ENCODE results near the gene PPAT. TPM values are rescaled to one million over a fixed set of nuclear protein-coding genes. Genes with fewer than 3 reads are reported as not detected.
"Not testable (repeated sequence)": the region's sequence is repeated elsewhere in the genome, so short reads cannot be mapped to it uniquely, and the experiment has no call there.

PPAT gene
- polyA plus RNA-seq (2013, experiment 1 of 2; ENCODE audit: insufficient read length), result 10.8 TPM
- polyA plus RNA-seq (2013, experiment 2 of 2; ENCODE audit: insufficient read length), result 5.8 TPM

- DNase-seq, result peak; percentile 97
Measured at GRCh38 chr4:56435140-56435926, at the start of gene PPAT. Gene PPAT (minus strand): TSS chr4:56435615. CDS start chr4:56435477, 138 bp downstream.

GRCh38 chr4:56480691-56481090 is 45.3 kb upstream of the PPAT start:
- no peak for DNase-seq

GRCh38 chr4:56477192-56477702 is 41.8 kb upstream of the PPAT start:
- no peak for DNase-seq

DNA sequence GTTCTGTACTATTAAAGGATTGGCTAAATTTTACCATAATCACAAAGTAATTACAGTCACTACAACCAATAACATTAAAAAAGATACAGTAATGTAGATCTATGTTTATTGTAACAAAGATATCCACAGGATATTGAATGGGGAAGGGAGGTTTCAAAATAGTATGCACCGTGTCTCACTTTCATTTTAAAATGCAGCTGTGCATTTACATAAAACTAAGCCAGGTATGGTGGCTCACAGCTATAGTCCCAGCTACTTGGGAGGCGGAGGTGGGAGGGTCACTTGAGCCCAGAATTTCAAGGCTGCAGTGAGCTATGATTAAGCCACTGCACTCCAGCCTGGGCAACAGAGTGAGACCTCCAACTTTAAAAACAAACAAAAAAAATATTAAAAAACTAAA is 40.5 kb upstream of the PPAT start:
- DNase-seq, result no peak

GRCh38 chr4:56469489-56470210 is 34.2 kb upstream of the PPAT start:
- no peak for DNase-seq

GRCh38 chr4:56468097-56468422 is 32.6 kb upstream of the PPAT start:
- DNase-seq, result no peak

- DNase-seq, result peak; percentile 91
Measured at GRCh38 chr4:56467284-56468096, 32.1 kb upstream of the PPAT start, which contains the start of gene SRP72. Gene SRP72 (plus strand): TSS chr4:56467617. CDS start chr4:56467636, 19 bp downstream.

DNA sequence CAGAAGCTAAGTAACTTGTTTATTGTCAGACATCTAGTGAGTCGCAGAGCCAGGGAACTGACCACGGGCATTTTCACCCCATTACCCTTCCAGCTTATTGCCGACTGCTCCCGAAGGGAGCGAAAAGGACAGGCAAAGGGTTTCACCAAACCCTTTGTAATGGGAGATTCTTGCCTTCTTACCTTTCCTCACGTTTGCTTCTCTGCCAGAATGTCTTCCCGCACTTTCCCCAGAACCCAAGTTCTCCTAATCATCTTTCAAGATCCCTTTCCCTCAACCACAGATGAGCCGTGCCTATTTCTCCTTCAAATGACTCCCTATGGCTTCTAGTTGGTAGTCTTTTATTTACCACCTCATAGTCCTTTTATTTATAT is 31.5 kb upstream of the PPAT start:
- DNase-seq, result no peak

DNA sequence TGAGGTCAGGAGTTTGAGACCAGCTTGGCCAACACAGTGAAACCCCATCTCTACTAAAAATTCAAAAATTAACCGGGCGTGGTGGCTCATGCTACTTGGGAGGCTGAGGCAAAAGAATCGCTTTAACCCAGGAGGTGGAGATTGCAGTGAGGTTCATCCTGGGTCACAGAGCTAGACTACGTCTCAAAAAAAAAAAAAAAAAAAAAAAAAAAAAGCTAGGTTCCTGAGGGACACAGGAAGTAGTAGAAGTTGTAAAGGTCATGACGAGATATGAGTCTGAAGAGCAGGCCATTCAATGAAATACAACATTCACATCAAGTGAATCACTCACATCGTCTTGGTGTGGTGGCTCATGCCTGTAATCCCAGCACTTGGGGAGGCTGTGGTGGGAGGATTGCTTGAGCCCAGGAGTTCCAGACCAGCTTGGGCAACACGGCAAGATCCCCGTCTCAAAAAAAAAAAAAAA is 30.9 kb upstream of the PPAT start:
- peak; percentile 88 for DNase-seq

DNA sequence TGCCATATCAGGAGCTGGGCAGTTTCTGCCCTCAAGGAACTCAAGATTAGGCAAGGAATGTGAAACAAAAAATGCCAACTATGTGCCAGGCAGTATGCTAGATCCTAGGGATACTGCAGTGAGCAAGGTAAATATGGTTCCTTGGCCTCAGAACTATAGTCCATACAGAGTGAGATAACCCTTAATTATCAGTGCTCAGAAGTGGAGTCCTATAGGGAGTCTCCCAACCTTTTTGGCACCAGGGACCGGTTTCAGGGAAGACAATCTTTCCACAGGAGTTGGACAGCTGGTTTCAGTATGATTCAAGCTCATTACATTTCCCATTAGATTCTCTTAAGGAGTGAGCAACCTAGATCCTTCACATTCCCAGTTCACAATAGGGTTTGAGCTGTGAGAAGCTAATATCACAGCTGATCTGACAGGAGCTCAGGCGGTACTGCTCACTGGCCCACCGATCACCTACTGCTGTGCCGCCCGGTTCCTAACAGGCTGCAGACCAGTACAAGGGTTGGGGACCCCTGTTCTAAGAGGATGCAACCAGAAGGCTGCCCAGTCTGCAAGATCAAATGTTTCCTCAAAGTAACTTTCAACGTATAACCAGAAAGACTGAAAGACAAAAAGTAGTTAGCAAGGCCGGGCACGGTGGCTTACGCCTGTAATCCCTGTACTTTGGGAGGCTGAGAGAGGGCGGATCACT is 30.3 kb upstream of the PPAT start:
- peak; percentile 15 for DNase-seq

DNA sequence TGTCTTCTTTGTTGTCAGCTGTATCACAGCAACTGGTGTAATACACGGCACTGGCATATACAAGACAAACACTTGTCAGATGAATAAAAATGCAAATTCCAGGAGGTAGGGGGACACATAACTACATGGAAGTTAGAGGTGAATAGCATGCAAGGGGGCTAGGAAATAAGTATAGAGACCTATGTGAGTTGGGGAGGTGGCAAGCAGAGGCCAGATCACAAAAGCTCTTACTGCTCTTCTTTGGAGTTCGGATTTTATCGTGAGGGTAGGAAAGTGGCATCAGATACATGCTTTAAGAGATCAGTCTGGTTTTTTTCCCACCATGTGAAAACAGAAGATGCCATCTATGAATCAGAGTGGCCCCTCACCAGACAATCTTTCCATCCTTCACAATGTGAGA is 29.2 kb upstream of the PPAT start:
- no peak for DNase-seq

- no peak for DNase-seq
Measured at GRCh38 chr4:56463711-56464110, 28.3 kb upstream of the PPAT start.

DNA sequence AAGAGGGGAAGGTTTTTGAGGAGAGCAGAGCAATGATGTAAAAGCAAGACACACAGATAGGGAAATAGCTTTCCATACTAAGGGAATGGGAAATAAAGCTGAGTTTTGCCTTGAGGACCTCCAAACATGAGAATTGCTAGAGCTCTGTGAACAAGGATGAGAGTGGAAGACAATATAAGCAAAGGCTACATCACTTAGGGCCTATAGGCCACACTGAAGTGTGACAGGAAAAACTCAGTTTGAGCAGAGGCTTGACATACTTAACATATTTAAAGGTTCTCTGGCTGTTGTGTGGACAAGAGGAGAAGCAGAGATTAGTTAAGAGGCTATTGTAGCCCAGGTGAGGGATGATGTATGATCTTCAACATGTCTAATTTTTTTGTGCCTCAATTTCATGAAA is 26.7 kb upstream of the PPAT start:
- no peak for DNase-seq

DNA sequence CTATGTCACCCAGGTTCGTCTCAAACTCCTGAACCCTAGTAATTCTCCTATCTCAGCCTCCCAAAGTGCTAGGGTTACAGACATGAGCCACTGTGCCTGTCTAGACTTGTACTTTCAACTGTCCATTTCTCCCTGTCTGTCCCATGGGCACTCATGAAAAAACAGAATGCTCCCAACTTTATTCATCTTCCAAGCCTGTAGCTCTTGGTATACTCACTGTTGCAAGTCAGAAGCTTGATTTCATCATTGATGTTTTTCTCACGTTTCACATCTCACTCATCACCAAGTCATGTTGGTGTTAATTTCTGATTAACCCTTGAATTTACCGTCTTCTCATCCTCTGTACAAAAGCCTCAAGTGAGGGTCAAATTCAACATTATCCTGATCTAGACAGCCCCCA is 24.7 kb upstream of the PPAT start:
- peak; percentile 19 for DNase-seq

DNA sequence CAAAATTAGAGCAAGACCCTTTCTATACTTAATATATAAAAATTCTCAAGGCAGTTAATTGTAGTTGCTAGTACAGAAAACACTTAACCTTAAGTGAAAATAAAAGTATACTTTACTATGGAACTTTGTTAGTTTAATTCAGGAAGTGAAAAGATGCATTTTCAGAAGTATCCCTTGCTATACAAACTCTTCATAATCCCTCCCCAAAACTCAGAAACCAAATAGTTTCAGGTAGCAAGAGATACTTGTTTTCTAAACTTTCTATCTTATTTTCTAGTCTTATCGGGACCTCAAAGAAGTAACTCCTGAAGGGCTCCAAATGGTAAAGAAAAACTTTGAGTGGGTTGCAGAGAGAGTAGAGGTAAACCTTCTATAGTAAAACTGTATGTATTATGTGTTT is 14.9 kb upstream of the PPAT start:
- no peak for DNase-seq

- not testable (repeated sequence) for DNase-seq
Measured at GRCh38 chr4:56449475-56449874, 14.1 kb upstream of the PPAT start.

DNA sequence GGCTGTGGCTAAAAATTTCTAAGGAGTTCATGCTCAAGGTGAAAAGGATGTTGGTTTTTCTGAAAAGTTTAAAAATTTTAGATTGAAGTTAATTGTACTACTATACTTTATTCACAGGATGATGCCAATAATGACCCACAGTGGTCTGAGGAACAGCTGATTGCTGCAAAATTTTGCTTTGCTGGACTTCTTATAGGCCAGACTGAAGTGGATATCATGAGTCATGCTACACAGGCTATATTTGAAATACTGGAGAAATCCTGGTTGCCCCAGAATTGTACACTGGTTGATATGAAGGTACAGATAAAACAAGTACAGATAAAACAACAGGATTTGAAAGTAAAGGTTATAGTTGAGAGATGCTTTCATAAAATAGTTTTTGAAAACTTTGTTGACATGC is 12.9 kb upstream of the PPAT start:
- no peak for DNase-seq

DNA sequence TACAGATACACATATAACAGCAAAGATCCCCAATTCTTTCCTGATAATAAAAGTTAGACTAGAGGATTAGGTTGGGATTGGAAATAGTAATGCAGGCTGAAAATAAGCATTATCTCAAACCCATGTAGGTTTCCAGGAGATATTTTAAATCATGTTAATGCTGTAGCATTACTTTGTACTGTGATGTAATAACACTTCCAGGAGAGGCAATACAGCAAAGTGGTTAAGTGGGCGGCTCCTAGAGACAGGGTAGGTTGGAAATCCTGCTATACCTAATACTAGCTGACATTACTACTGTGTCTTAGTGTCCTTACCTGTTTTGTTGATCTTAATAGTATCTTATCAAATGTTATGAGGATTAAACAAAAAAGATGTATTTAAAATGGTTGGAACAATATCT is 10.3 kb upstream of the PPAT start:
- DNase-seq, result no peak

DNA sequence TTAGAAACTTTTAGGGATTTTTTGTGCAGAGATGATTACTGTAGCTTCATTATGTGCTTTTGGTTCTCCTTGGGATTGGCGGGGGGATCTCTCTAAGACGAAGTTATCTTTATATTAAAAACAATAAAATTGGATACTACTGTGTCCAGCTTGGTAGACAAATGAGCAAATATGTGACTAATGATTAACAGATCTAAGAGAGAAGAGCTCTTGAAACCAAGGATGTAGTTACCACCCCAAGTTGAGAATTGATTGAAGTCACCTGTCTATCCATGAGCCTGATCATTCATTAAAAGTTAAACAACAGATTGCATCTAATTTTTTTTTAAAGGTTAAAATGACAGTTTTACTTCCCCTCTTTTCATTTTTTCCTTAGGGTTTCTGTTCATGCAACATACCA is 9.3 kb upstream of the PPAT start:
- no peak for DNase-seq

DNA sequence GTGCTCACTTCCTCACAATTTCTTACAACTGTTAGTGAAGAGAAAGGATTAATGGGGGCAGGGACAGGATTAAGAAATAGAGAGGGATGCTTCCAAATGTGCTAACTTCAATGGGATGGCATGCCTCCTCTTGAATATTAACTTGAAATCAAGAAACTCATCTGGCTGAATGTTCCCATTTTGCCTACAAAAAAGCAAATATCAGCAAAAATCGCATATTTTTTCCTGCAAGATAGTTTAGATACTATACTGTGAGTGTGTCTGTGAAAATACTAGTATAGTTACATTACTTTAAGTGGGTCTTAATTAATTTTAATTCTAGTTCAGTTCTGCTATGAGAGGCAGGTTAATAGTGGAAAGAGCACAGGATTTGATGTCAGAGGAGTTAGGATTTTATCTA is 5.6 kb upstream of the PPAT start:
- no peak for DNase-seq

- peak; percentile 60 for DNase-seq
Measured at GRCh38 chr4:56438766-56439165, 3.4 kb upstream of the PPAT start.

GRCh38 chr4:56434599-56435139 is 746 bp downstream of the PPAT start:
- DNase-seq, result peak; percentile 51
